GM06990 (cell line): ENCODE results near the gene CKAP2L.

Experiments
- DNase-seq: peaks from one replicate; pipeline ENCODE4 v3.0.0-alpha.2; 2011; ENCODE audit not compliant: insufficient read length; ENCODE audit errors: extremely low read depth
- H3K27me3 ChIP-seq: replicated peaks from 2 replicates; pipeline ENCODE4 v1.6.0; 2011; ENCODE audit warnings: low read length; ENCODE audit not compliant: control insufficient read depth, insufficient read depth
- H3K36me3 ChIP-seq: 2 replicates; pipeline ENCODE4 v1.5.1; 2011; ENCODE audit warnings: low read length; ENCODE audit not compliant: control insufficient read depth, insufficient read depth
- H3K4me3 ChIP-seq: replicated peaks from 2 replicates; pipeline ENCODE4 v1.5.1; 2011; ENCODE audit warnings: low read depth, mild to moderate bottlenecking, control low read depth, low read length
- TF ChIP-seq, protein P1 (sequence below): IDR thresholded peaks from 2 replicates; pipeline ENCODE4 v1.5.1; 2011; ENCODE audit warnings: low read length, control low read depth, mild to moderate bottlenecking, inconsistent platforms; ENCODE audit not compliant: insufficient read depth, poor library complexity, severe bottlenecking

Gene CKAP2L

DNA sequence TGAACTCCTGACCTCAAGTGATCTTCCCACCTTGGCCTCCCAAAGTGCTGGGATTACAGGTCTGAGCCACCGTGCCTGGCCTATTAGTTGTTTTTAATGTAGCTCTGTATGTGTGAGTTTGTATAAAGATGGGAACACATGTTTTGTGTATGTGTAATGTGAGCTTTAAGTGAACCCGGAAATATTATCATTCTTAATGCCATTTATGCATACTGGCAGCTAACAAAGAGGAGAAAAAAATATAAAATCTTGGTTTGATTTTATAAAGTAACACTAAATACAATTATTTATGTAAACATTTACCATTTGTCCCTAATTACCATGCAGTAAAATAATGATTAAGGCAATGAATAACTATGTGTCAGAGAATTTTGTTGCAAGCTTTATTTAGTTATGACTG lies 9.1 kb upstream of the CKAP2L start:
- Histone ChIP-seq H3K4me3 (no peak overlapping the region), H3K36me3 (no peaks in the 10 kb centered on the region; the same call in 1 of the 2 replicates), H3K27me3 (no peaks in the 10 kb centered on the region)
- TF ChIP-seq, protein P1, sequence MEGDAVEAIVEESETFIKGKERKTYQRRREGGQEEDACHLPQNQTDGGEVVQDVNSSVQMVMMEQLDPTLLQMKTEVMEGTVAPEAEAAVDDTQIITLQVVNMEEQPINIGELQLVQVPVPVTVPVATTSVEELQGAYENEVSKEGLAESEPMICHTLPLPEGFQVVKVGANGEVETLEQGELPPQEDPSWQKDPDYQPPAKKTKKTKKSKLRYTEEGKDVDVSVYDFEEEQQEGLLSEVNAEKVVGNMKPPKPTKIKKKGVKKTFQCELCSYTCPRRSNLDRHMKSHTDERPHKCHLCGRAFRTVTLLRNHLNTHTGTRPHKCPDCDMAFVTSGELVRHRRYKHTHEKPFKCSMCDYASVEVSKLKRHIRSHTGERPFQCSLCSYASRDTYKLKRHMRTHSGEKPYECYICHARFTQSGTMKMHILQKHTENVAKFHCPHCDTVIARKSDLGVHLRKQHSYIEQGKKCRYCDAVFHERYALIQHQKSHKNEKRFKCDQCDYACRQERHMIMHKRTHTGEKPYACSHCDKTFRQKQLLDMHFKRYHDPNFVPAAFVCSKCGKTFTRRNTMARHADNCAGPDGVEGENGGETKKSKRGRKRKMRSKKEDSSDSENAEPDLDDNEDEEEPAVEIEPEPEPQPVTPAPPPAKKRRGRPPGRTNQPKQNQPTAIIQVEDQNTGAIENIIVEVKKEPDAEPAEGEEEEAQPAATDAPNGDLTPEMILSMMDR: no peak
- no peak for DNase-seq

DNA sequence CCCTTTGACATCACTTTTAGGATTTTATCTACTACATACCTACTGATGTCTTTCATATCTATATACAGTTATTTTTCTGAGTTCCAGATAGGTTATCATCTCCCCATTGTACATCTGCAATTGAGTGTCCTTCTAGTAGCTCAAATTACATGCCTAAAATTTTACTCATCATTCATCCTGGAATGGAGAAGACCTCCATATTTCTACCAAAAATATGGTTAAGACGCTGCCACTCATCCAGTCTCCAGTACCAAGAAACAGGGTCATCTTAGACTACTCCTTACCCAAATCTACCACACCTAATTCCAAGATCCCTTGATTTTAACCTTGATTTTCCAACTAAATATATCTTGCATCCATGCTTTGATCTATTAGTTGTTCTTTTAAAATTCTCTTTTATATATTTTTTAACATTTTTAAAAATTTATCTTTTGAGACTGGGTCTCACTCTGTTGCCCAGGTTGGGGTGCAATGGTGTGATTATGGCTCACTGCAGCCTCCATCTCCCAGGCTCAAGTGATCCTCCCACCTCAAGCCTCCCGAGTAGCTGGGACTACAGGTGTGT lies 8.6 kb upstream of the CKAP2L start:
- Histone ChIP-seq H3K27me3 (no peaks in the 10 kb centered on the region), H3K4me3 (no peak overlapping the region), H3K36me3 (no peaks in the 10 kb centered on the region; the same call in 1 of the 2 replicates)
- DNase-seq: no peak
- TF ChIP-seq, protein P1: no peak

GRCh38 chr2:112772322-112772721 lies 7.9 kb upstream of the CKAP2L start:
- Histone ChIP-seq H3K36me3 (no peaks in the 10 kb centered on the region; the same call in 1 of the 2 replicates), H3K4me3 (no peak overlapping the region), H3K27me3 (no peaks in the 10 kb centered on the region)
- TF ChIP-seq, protein P1: no peak
- no peak for DNase-seq

- DNase-seq: no peak
- no peaks in the 10 kb centered on the region for H3K27me3 ChIP-seq
- H3K36me3 ChIP-seq: no peaks in the 10 kb centered on the region
- TF ChIP-seq, protein P1: no peak
- H3K4me3 ChIP-seq: no peak overlapping the region
Measured at GRCh38 chr2:112768432-112768831, 4.0 kb upstream of the CKAP2L start.

GRCh38 chr2:112767693-112768330 lies 3.4 kb upstream of the CKAP2L start:
- H3K4me3 ChIP-seq: no peak overlapping the region
- TF ChIP-seq, protein P1: no peak
- no peak for DNase-seq
- H3K36me3 ChIP-seq: no peaks in the 10 kb centered on the region
- no peaks in the 10 kb centered on the region for H3K27me3 ChIP-seq
